ENCODE data around the gene TDRD1. TPM values are rescaled to one million over a fixed set of nuclear protein-coding genes. Genes with fewer than 3 reads are reported as not detected.

TDRD1 gene
- total and polyA plus RNA-seq, 2 donors: 0.07 to 0.52 TPM

DNA sequence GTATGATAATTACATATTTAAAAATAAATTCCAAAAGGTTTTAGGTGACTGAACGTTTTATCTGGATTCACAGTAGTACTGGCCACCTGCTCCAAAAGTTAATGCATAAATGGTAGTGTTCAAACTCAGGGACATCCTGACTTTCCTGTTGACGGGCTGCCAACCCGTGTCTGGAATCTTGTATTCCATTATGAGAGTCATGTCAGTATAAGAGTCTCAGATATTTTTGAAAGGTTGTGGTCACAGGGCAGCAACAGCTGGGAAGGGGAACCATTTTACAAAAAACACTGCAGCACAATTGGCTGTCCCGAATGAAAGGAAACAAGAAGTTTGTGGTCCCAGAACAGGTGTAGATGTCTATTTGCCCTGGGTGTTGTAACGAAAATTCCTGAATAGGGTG is 2.8 kb downstream of the TDRD1 start:
- peak in 1 of 9 donors; percentile 53 for DNase-seq (ENCODE audit: low read depth in 6 of 9, low spot score in 9 of 9)
- no peak overlapping the region for H3K27ac ChIP-seq (ENCODE audit: low read depth in 1 of 2, low read length in 1 of 2)
- H3K36me3 ChIP-seq (ENCODE audit: control insufficient read depth in 2 of 2, insufficient read depth in 2 of 2, low read length in 1 of 2): no peaks in the 10 kb centered on the region
- 10% methylated on average over 5 of the region's 5 CpGs for WGBS
- H3K27me3 ChIP-seq (ENCODE audit: control insufficient read depth in 2 of 2, insufficient read depth in 1 of 2, low read length in 1 of 2): no peaks in the 10 kb centered on the region
- H3K4me1 ChIP-seq (ENCODE audit: control insufficient read depth in 2 of 2, insufficient read depth in 2 of 2, low read length in 2 of 2): peaks cover 6 to 10% of the 10 kb centered on the region in 2 donors
- H3K4me3 ChIP-seq (ENCODE audit: low read length in 2 of 2): no peak overlapping the region
- no peaks in the 10 kb centered on the region for H3K9me3 ChIP-seq (ENCODE audit: control insufficient read depth in 2 of 2, insufficient read depth in 1 of 2, low read length in 1 of 2)

DNA sequence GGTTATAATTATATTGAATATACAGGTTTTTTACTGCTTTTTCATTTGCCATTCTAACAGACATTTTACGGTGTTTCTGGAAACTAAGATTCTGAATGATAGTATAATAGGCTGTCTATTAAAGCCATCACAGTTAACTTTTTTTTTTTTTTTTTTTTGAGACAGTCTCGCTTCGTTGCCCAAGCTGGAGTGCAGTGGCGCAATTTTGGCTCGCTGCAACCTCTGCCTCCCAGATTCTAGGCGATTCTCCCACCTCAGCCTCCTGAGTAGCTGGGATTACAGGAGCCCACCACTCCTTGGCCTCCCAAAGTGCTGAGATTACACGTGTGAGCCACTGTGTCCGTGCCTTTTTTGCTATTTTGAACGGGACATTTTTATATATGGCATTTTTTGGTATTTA is 4.4 kb downstream of the TDRD1 start:
- 97% methylated on average over 9 of the region's 9 CpGs for WGBS
- H3K9me3 ChIP-seq (ENCODE audit: control insufficient read depth in 2 of 2, insufficient read depth in 1 of 2, low read length in 1 of 2): no peaks in the 10 kb centered on the region
- no peaks in the 10 kb centered on the region for H3K27me3 ChIP-seq (ENCODE audit: control insufficient read depth in 2 of 2, insufficient read depth in 1 of 2, low read length in 1 of 2)
- H3K36me3 ChIP-seq (ENCODE audit: control insufficient read depth in 2 of 2, insufficient read depth in 2 of 2, low read length in 1 of 2): no peaks in the 10 kb centered on the region
- H3K27ac ChIP-seq (ENCODE audit: low read depth in 1 of 2, low read length in 1 of 2): no peak overlapping the region
- DNase-seq (ENCODE audit: low read depth in 6 of 9, low spot score in 9 of 9): no peak
- H3K4me1 ChIP-seq (ENCODE audit: control insufficient read depth in 2 of 2, insufficient read depth in 2 of 2, low read length in 2 of 2): peaks cover 6 to 10% of the 10 kb centered on the region in 2 donors
- H3K4me3 ChIP-seq (ENCODE audit: low read length in 2 of 2): no peak overlapping the region

- H3K4me1 ChIP-seq (ENCODE audit: control insufficient read depth in 2 of 2, insufficient read depth in 2 of 2, low read length in 2 of 2): peaks cover 6 to 10% of the 10 kb centered on the region in 2 donors
- no peaks in the 10 kb centered on the region for H3K27me3 ChIP-seq (ENCODE audit: control insufficient read depth in 2 of 2, insufficient read depth in 1 of 2, low read length in 1 of 2)
- 85% methylated on average over 5 of the region's 5 CpGs for WGBS
- H3K9me3 ChIP-seq (ENCODE audit: control insufficient read depth in 2 of 2, insufficient read depth in 1 of 2, low read length in 1 of 2): no peaks in the 10 kb centered on the region
- H3K36me3 ChIP-seq (ENCODE audit: control insufficient read depth in 2 of 2, insufficient read depth in 2 of 2, low read length in 1 of 2): no peaks in the 10 kb centered on the region
- DNase-seq (ENCODE audit: low read depth in 6 of 9, low spot score in 9 of 9): no peak
- H3K27ac ChIP-seq (ENCODE audit: low read depth in 1 of 2, low read length in 1 of 2): no peak overlapping the region
- no peak overlapping the region for H3K4me3 ChIP-seq (ENCODE audit: low read length in 2 of 2)
These were observed 5.1 kb downstream of the TDRD1 start for GRCh38 chr10:114184276-114184675.

GRCh38 chr10:114188001-114188400 is 8.8 kb downstream of the TDRD1 start:
- Histone ChIP-seq H3K9me3 (ENCODE audit: control insufficient read depth in 2 of 2, insufficient read depth in 1 of 2, low read length in 1 of 2) (no peaks in the 10 kb centered on the region), H3K4me1 (ENCODE audit: control insufficient read depth in 2 of 2, insufficient read depth in 2 of 2, low read length in 2 of 2) (peaks cover 0 to 3% of the 10 kb centered on the region in 2 donors), H3K4me3 (ENCODE audit: low read length in 2 of 2) (no peak overlapping the region), H3K27me3 (ENCODE audit: control insufficient read depth in 2 of 2, insufficient read depth in 1 of 2, low read length in 1 of 2) (no peaks in the 10 kb centered on the region), H3K36me3 (ENCODE audit: control insufficient read depth in 2 of 2, insufficient read depth in 2 of 2, low read length in 1 of 2) (no peaks in the 10 kb centered on the region), H3K27ac (ENCODE audit: low read depth in 1 of 2, low read length in 1 of 2) (no peak overlapping the region)
- no peak for DNase-seq (ENCODE audit: low read depth in 6 of 9, low spot score in 9 of 9)
- 7% methylated on average over 3 of the region's 3 CpGs for WGBS

GRCh38 chr10:114188900-114189299 is 9.7 kb downstream of the TDRD1 start:
- DNase-seq (ENCODE audit: low read depth in 6 of 9, low spot score in 9 of 9): no peak
- no peaks in the 10 kb centered on the region for H3K36me3 ChIP-seq (ENCODE audit: control insufficient read depth in 2 of 2, insufficient read depth in 2 of 2, low read length in 1 of 2)
- WGBS: 92% methylated on average over 3 of the region's 3 CpGs

DNA sequence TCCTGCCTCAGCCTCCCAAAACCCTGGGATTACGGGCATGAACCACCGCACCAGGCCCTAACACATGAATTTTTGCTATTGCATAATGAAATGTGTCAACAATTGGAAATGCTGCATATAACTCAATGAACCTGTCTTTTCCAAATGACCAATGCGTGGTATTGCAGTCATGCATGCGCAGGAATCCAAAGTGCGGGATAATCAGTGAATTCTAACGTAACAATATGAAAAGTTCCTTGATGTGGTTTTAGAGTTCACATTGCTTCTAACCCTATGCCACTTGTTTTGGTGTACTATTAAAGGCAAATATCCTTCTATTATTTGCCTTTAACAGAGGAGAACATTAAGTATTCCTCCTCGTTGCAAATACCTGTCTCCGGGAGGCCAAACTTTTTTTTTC is 10.5 kb downstream of the TDRD1 start:
- no peaks in the 10 kb centered on the region for H3K36me3 ChIP-seq (ENCODE audit: control insufficient read depth in 2 of 2, insufficient read depth in 2 of 2, low read length in 1 of 2)
- H3K4me3 ChIP-seq (ENCODE audit: low read length in 2 of 2): no peak overlapping the region
- no peak overlapping the region for H3K27ac ChIP-seq (ENCODE audit: low read depth in 1 of 2, low read length in 1 of 2)
- peaks cover 0 to 3% of the 10 kb centered on the region in 2 donors for H3K4me1 ChIP-seq (ENCODE audit: control insufficient read depth in 2 of 2, insufficient read depth in 2 of 2, low read length in 2 of 2)
- WGBS: 91% methylated on average over 8 of the region's 8 CpGs
- no peak for DNase-seq (ENCODE audit: low read depth in 6 of 9, low spot score in 9 of 9)
- H3K27me3 ChIP-seq (ENCODE audit: control insufficient read depth in 2 of 2, insufficient read depth in 1 of 2, low read length in 1 of 2): no peaks in the 10 kb centered on the region
- H3K9me3 ChIP-seq (ENCODE audit: control insufficient read depth in 2 of 2, insufficient read depth in 1 of 2, low read length in 1 of 2): no peaks in the 10 kb centered on the region

More at GRCh38 chr10:114188900-114189299, 9.7 kb downstream of the TDRD1 start:
- peaks cover 0 to 3% of the 10 kb centered on the region in 2 donors for H3K4me1 ChIP-seq (ENCODE audit: control insufficient read depth in 2 of 2, insufficient read depth in 2 of 2, low read length in 2 of 2)
- H3K4me3 ChIP-seq (ENCODE audit: low read length in 2 of 2): no peak overlapping the region
- H3K27ac ChIP-seq (ENCODE audit: low read depth in 1 of 2, low read length in 1 of 2): no peak overlapping the region
- H3K27me3 ChIP-seq (ENCODE audit: control insufficient read depth in 2 of 2, insufficient read depth in 1 of 2, low read length in 1 of 2): no peaks in the 10 kb centered on the region
- H3K9me3 ChIP-seq (ENCODE audit: control insufficient read depth in 2 of 2, insufficient read depth in 1 of 2, low read length in 1 of 2): no peaks in the 10 kb centered on the region

DNA sequence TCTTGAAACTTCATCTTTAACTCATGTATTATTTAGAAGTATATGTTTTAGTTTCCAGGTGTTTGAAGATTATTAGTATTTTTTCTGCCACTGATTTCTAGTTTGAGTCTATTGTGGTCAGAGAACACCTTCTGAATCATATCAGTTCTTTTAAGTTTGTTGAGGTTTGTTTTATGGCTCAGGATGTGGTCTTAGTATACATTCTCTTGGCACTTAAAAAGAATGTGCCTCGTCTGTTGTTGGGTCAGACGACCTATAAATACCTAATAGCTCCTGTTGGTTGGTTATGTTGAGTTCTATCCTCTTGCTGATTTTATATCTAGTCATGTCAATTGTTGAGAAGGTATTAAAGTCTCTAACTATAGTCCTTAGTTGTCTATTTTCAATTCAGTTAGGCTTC is 15.9 kb downstream of the TDRD1 start:
- peak in 1 of 9 donors; percentile 39 for DNase-seq (ENCODE audit: low read depth in 6 of 9, low spot score in 9 of 9)
- H3K27ac ChIP-seq (ENCODE audit: low read depth in 1 of 2, low read length in 1 of 2): no peak overlapping the region
- H3K36me3 ChIP-seq (ENCODE audit: control insufficient read depth in 2 of 2, insufficient read depth in 2 of 2, low read length in 1 of 2): no peaks in the 10 kb centered on the region
- H3K27me3 ChIP-seq (ENCODE audit: control insufficient read depth in 2 of 2, insufficient read depth in 1 of 2, low read length in 1 of 2): no peaks in the 10 kb centered on the region
- H3K4me3 ChIP-seq (ENCODE audit: low read length in 2 of 2): no peak overlapping the region
- no peaks in the 10 kb centered on the region for H3K9me3 ChIP-seq (ENCODE audit: control insufficient read depth in 2 of 2, insufficient read depth in 1 of 2, low read length in 1 of 2)
- 10% methylated on average over 2 of the region's 2 CpGs for WGBS
- H3K4me1 ChIP-seq (ENCODE audit: control insufficient read depth in 2 of 2, insufficient read depth in 2 of 2, low read length in 2 of 2): peaks cover 0 to 3% of the 10 kb centered on the region in 2 donors

- Histone ChIP-seq H3K4me3 (ENCODE audit: low read length in 2 of 2) (no peak overlapping the region), H3K27me3 (ENCODE audit: control insufficient read depth in 2 of 2, insufficient read depth in 1 of 2, low read length in 1 of 2) (no peaks in the 10 kb centered on the region), H3K4me1 (ENCODE audit: control insufficient read depth in 2 of 2, insufficient read depth in 2 of 2, low read length in 2 of 2) (no peaks in the 10 kb centered on the region), H3K27ac (ENCODE audit: low read depth in 1 of 2, low read length in 1 of 2) (no peak overlapping the region), H3K9me3 (ENCODE audit: control insufficient read depth in 2 of 2, insufficient read depth in 1 of 2, low read length in 1 of 2) (no peaks in the 10 kb centered on the region), H3K36me3 (ENCODE audit: control insufficient read depth in 2 of 2, insufficient read depth in 2 of 2, low read length in 1 of 2) (no peaks in the 10 kb centered on the region)
- no peak for DNase-seq (ENCODE audit: low read depth in 6 of 9, low spot score in 9 of 9)
- 99% methylated on average over 4 of the region's 4 CpGs for WGBS
These were observed 20.1 kb downstream of the TDRD1 start for GRCh38 chr10:114199239-114199638.

DNA sequence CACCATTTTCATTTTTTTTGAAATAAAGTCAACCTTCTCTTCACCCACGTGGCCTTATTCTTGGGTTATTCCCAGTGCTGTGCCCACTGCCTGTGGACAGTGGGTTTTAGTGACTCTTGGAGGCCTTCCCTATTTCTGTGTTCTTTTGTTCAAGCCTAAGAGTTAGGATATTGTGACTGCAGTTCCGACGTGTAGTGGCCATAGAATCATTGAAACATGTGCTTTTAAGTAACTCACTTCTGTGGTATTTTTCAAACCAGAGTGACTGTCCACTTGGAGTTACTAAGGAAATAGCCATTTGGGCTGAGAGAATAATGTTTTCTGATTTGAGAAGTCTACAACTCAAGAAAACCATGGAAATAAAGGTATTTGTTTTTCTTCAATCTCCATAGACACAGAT is 23.7 kb downstream of the TDRD1 start:
- Histone ChIP-seq H3K9me3 (ENCODE audit: control insufficient read depth in 2 of 2, insufficient read depth in 1 of 2, low read length in 1 of 2) (no peaks in the 10 kb centered on the region), H3K4me1 (ENCODE audit: control insufficient read depth in 2 of 2, insufficient read depth in 2 of 2, low read length in 2 of 2) (no peaks in the 10 kb centered on the region), H3K4me3 (ENCODE audit: low read length in 2 of 2) (no peak overlapping the region), H3K27me3 (ENCODE audit: control insufficient read depth in 2 of 2, insufficient read depth in 1 of 2, low read length in 1 of 2) (no peaks in the 10 kb centered on the region), H3K36me3 (ENCODE audit: control insufficient read depth in 2 of 2, insufficient read depth in 2 of 2, low read length in 1 of 2) (no peaks in the 10 kb centered on the region), H3K27ac (ENCODE audit: low read depth in 1 of 2, low read length in 1 of 2) (no peak overlapping the region)
- WGBS: 97% methylated on average over 3 of the region's 3 CpGs
- DNase-seq (ENCODE audit: low read depth in 6 of 9, low spot score in 9 of 9): no peak

GRCh38 chr10:114206902-114207301 is 27.7 kb downstream of the TDRD1 start:
- H3K4me3 ChIP-seq (ENCODE audit: low read length in 2 of 2): no peak overlapping the region

More at GRCh38 chr10:114206902-114207301, 27.7 kb downstream of the TDRD1 start:
- no peaks in the 10 kb centered on the region for H3K4me1 ChIP-seq (ENCODE audit: control insufficient read depth in 2 of 2, insufficient read depth in 2 of 2, low read length in 2 of 2)
- H3K27ac ChIP-seq (ENCODE audit: low read depth in 1 of 2, low read length in 1 of 2): no peak overlapping the region
- no peak for DNase-seq (ENCODE audit: low read depth in 6 of 9, low spot score in 9 of 9)
- 73% methylated on average over 2 of the region's 2 CpGs for WGBS
- H3K27me3 ChIP-seq (ENCODE audit: control insufficient read depth in 2 of 2, insufficient read depth in 1 of 2, low read length in 1 of 2): no peaks in the 10 kb centered on the region
- no peaks in the 10 kb centered on the region for H3K9me3 ChIP-seq (ENCODE audit: control insufficient read depth in 2 of 2, insufficient read depth in 1 of 2, low read length in 1 of 2)
- H3K36me3 ChIP-seq (ENCODE audit: control insufficient read depth in 2 of 2, insufficient read depth in 2 of 2, low read length in 1 of 2): no peaks in the 10 kb centered on the region

Measured in thymus (tissue), 11 donors.